ENCODE data around the gene DYNC1I1. TPM values are rescaled to one million over a fixed set of nuclear protein-coding genes. Genes with fewer than 3 reads are reported as not detected.

DYNC1I1 gene
- total and polyA plus RNA-seq, 8 donors = 1.6 to 16.0 (median 9.6) TPM

DNA sequence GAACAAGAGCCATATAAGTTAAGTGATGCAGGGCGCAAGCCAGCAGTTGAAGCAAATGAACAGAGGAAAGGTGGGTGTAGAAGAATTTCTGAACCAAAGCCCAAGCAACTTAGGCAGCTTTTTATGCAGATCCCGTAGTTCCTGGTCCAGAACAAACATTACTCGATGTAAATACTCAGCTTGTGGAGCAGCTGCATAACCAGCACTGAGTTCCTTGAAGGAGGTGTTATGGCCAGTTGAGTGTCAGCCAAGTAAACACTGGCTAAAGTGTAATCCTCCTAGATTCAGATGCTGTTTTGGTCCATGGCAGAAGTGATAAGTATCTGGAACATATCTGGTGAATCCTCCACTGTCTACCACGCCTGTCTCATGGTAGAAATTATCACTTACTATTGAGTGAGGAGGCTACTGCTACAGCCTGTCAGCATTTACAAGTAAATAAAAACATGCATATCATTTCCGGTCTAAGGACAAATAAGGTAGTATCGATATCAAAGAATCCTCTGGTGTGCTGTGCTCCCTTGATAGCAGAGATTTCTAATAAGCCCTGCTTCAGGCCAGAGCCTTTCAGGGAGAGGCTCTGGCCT, 213.9 kb downstream of the DYNC1I1 start:
- intact Hi-C loops (cut with DNase I) = no loop called here
- H3K4me1 ChIP-seq = no peaks in the 10 kb centered on the region
- no peaks in the 10 kb centered on the region for H3K9me3 ChIP-seq
- H3K27ac ChIP-seq = no peak overlapping the region
- TF ChIP-seq, protein P1, sequence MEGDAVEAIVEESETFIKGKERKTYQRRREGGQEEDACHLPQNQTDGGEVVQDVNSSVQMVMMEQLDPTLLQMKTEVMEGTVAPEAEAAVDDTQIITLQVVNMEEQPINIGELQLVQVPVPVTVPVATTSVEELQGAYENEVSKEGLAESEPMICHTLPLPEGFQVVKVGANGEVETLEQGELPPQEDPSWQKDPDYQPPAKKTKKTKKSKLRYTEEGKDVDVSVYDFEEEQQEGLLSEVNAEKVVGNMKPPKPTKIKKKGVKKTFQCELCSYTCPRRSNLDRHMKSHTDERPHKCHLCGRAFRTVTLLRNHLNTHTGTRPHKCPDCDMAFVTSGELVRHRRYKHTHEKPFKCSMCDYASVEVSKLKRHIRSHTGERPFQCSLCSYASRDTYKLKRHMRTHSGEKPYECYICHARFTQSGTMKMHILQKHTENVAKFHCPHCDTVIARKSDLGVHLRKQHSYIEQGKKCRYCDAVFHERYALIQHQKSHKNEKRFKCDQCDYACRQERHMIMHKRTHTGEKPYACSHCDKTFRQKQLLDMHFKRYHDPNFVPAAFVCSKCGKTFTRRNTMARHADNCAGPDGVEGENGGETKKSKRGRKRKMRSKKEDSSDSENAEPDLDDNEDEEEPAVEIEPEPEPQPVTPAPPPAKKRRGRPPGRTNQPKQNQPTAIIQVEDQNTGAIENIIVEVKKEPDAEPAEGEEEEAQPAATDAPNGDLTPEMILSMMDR (IDR thresholded peaks at IDR 0.05) = no peak
- H3K4me3 ChIP-seq = no peak overlapping the region
- no peaks in the 10 kb centered on the region for H3K27me3 ChIP-seq
- peak in 2 of 4 donors; percentile 53 to 61 for DNase-seq
- ATAC-seq = peak; percentile 57
- no peaks in the 10 kb centered on the region for H3K36me3 ChIP-seq

DNA sequence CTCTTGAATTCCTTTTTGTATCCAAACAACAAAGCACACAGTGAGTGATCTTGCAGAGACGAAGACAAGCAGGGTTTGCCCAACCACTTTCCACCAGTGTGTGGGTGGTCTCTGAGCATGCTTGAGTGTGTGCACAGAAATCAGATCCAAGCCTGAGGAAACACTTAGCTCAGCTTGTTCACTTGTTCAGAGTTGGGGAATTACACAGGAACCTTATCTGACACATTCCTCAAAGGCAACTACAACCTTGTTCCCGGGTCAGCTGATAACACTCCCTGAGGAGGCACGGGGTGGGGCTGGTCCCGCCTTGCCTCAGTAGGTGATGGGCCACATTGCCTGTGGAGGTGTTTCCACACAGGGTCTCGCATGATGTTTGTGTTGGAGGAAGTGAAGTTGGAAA, 216.9 kb downstream of the DYNC1I1 start:
- TF ChIP-seq, protein P1 (IDR thresholded peaks at IDR 0.05) = no peak
- Histone ChIP-seq H3K9me3 (no peaks in the 10 kb centered on the region), H3K27me3 (no peaks in the 10 kb centered on the region), H3K4me3 (no peak overlapping the region), H3K36me3 (no peaks in the 10 kb centered on the region), H3K27ac (no peak overlapping the region), H3K4me1 (no peaks in the 10 kb centered on the region)
- intact Hi-C loops (cut with DNase I) = no loop called here
- ATAC-seq = peak; percentile 71
- peak in 2 of 4 donors; percentile 46 to 78 for DNase-seq

DNA sequence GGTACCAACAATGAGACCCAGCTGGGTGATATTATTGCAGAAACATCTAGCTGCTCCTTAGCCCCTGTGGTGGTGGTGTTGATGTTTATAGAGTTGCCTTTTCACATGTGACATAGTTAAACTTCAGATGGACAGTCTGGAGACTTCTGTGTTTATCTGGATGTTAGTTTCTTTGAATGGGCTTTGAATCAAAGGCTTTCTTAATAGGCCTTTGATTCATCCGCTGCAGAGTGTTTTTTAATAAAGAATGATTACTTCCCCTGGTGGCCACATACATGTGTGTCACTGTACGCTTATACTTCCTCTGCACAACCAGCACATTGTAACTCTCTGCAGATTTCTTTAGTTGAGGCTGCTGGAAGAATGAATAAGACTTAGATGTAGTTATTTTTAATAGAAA, 221.0 kb downstream of the DYNC1I1 start:
- no peaks in the 10 kb centered on the region for H3K36me3 ChIP-seq
- DNase-seq (peak in 2 of 4 donors; percentile 75 to 83), ATAC-seq (no peak)
- no peak overlapping the region for H3K27ac ChIP-seq
- H3K4me1 ChIP-seq = no peaks in the 10 kb centered on the region
- intact Hi-C loops (cut with DNase I) = no loop called here
- H3K4me3 ChIP-seq = no peak overlapping the region
- no peaks in the 10 kb centered on the region for H3K27me3 ChIP-seq
- TF ChIP-seq, protein P1 (IDR thresholded peaks at IDR 0.05) = no peak
- H3K9me3 ChIP-seq = no peaks in the 10 kb centered on the region

DNA sequence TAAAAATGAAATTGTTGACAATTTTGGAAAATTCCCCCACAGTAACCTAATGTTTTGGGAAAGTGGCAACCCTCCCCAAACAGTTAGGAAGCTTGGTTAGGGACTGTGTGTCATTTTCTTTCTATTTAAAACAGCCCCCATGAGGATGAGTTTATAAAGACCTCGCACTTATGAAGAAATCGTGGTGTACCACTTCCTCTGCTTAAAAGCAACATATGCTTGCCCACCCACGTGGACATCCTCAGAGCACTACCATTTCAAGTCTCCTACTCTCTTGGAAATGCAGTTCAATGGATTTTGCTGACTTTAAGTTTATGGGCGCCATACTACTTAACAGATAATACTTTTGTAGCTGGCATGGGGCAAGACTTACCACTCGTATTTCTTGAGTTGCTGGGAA, 223.8 kb downstream of the DYNC1I1 start:
- Histone ChIP-seq H3K4me3 (no peak overlapping the region), H3K36me3 (no peaks in the 10 kb centered on the region), H3K27me3 (no peaks in the 10 kb centered on the region), H3K9me3 (no peaks in the 10 kb centered on the region), H3K27ac (no peak overlapping the region), H3K4me1 (no peaks in the 10 kb centered on the region)
- DNase-seq (no peak), ATAC-seq (no peak)
- intact Hi-C loops (cut with DNase I) = no loop called here
- TF ChIP-seq, protein P1 (IDR thresholded peaks at IDR 0.05) = no peak

DNA sequence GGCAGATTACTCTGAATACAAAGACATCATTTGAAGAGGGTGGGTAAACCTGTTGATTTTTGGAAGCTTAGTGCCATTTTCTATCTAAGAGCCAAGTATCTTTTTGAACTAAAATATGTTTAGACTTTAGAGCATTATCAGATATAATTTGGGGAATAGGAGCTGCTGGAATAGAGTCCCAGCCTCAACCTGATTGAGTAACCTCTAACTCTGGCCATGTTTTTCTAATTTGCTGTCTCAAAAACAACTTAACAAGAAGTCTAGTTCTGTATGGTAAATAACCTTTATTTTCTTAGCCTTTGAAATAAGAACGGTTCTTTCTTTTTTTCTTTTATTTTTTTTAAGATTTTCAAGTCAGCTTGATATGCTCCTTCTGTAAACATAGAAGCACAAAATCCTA, 224.5 kb downstream of the DYNC1I1 start:
- H3K4me1 ChIP-seq = no peaks in the 10 kb centered on the region
- TF ChIP-seq, protein P1 (IDR thresholded peaks at IDR 0.05) = no peak
- no peaks in the 10 kb centered on the region for H3K9me3 ChIP-seq
- no peak for ATAC-seq
- intact Hi-C loops (cut with DNase I) = no loop called here
- H3K4me3 ChIP-seq = no peak overlapping the region
- H3K36me3 ChIP-seq = no peaks in the 10 kb centered on the region
- H3K27ac ChIP-seq = no peak overlapping the region
- H3K27me3 ChIP-seq = no peaks in the 10 kb centered on the region
- no peak for DNase-seq
